ENCODE measurements around the gene MZT2B. TPM values are rescaled to one million over a fixed set of nuclear protein-coding genes. Genes with fewer than 3 reads are reported as not detected.
"Not testable (repeated sequence)": the region's sequence is repeated elsewhere in the genome, so short reads cannot be mapped to it uniquely, and the experiment has no call there.

MZT2B gene
- polyA plus RNA-seq, 1 of the 3 experiments (the other 2 are of a cell fraction): 222 TPM

GRCh38 chr2:130160131-130160530 is 21.9 kb upstream of the MZT2B start:
- no peak overlapping the region for H3K4me2 ChIP-seq
- POLR2A ChIA-PET: no interaction called here
- DNase-seq: no peak
- CTCF ChIA-PET: interaction anchor here (1.6 kb wide), 1 partner anchor 174 kb away, joined by 4 read pairs; no protein-coding TSS in a partner anchor
- no peaks in the 10 kb centered on the region for H4K20me1 ChIP-seq (ENCODE audit: insufficient read depth)
- H3K9me2 ChIP-seq: no peaks in the 10 kb centered on the region
- H3K79me2 ChIP-seq (ENCODE audit: insufficient read depth): no peaks in the 10 kb centered on the region
- TF ChIP-seq ZBTB33 (IDR thresholded peaks at IDR 0.05; ENCODE audit: borderline replicate concordance, low read depth) (no peak), USF2 (IDR thresholded peaks at IDR 0.05; ENCODE audit: borderline replicate concordance, low read depth, low read length) (no peak), TAF1 (IDR thresholded peaks at IDR 0.05; ENCODE audit: borderline replicate concordance, low read depth, low read length) (no peak), FOXM1 (IDR thresholded peaks at IDR 0.05; ENCODE audit: low read depth) (no peak), NFIC (IDR thresholded peaks at IDR 0.05; ENCODE audit: borderline replicate concordance) (no peak), MEF2A (IDR thresholded peaks at IDR 0.05; ENCODE audit: borderline replicate concordance, low read depth) (no peak), SMC3 (IDR thresholded peaks at IDR 0.05; ENCODE audit: low read depth, low read length) (no peak), IRF3 (IDR thresholded peaks at IDR 0.05; ENCODE audit: low read depth, low read length) (no peak), JUND (IDR thresholded peaks at IDR 0.05) (no peak), GABPA (IDR thresholded peaks at IDR 0.05; ENCODE audit: low read depth) (no peak), RCOR1 (IDR thresholded peaks at IDR 0.05; ENCODE audit: low read length) (no peak), FOXJ3 (CRISPR knock-in tag; IDR thresholded peaks at IDR 0.05) (no peak), RAD21 (IDR thresholded peaks at IDR 0.05; ENCODE audit: low read length) (no peak), CHD2 (IDR thresholded peaks at IDR 0.05; ENCODE audit: low read length, partially characterized antibody) (no peak)
- peaks cover 4 to 26% of the 10 kb centered on the region in 2 experiments for H3K36me3 ChIP-seq (replicated peaks in 1 of 2; ENCODE audit: control insufficient read depth in 1 of 2, insufficient read depth in 2 of 2, low read length in 1 of 2)
- peaks cover 0 to 21% of the 10 kb centered on the region in 2 experiments; a peak in 1 of 4 replicates for H3K4me1 ChIP-seq (ENCODE audit: control insufficient read depth in 1 of 2, insufficient read depth in 2 of 2, low read depth in 1 of 2, low read length in 1 of 2)
- H3F3A ChIP-seq (replicated peaks; ENCODE audit: insufficient read depth): no peaks in the 10 kb centered on the region
- no peaks in the 10 kb centered on the region for H3K27me3 ChIP-seq (ENCODE audit: insufficient read depth)
- H2AFZ ChIP-seq (ENCODE audit: low read depth): no peak overlapping the region
- no peak overlapping the region for H3K4me3 ChIP-seq (ENCODE audit: low read depth in 2 of 2, low read length in 1 of 2)
- H3K27ac ChIP-seq (ENCODE audit: low read depth in 2 of 2, low read length in 1 of 2): no peak overlapping the region
- H3K9me3 ChIP-seq: no peaks in the 10 kb centered on the region
- H3K9ac ChIP-seq: no peak overlapping the region
- whole genome bisulfite sequencing (ENCODE audit: low lambda C conversion rate): 92% methylated on average over 6 of the region's 6 CpGs

- POLR2A ChIA-PET; H3K27ac ChIP-seq (ENCODE audit: low read depth in 2 of 2, low read length in 1 of 2); H4K20me1 ChIP-seq (ENCODE audit: insufficient read depth); H3K27me3 ChIP-seq (ENCODE audit: insufficient read depth); DNase-seq; H3F3A ChIP-seq (replicated peaks; ENCODE audit: insufficient read depth); H3K9me2 ChIP-seq; H2AFZ ChIP-seq (ENCODE audit: low read depth); H3K4me2 ChIP-seq; H3K9ac ChIP-seq; H3K4me3 ChIP-seq (ENCODE audit: low read depth in 2 of 2, low read length in 1 of 2); H3K9me3 ChIP-seq; H3K79me2 ChIP-seq (ENCODE audit: insufficient read depth): not testable (repeated sequence)
- peaks cover 0 to 15% of the 10 kb centered on the region in 2 experiments; a peak in 1 of 4 replicates for H3K4me1 ChIP-seq (ENCODE audit: control insufficient read depth in 1 of 2, insufficient read depth in 2 of 2, low read depth in 1 of 2, low read length in 1 of 2)
- CTCF ChIA-PET: interaction anchor here (1.6 kb wide), 1 partner anchor 173 kb away, joined by 4 read pairs; no protein-coding TSS in a partner anchor
- H3K36me3 ChIP-seq (replicated peaks in 1 of 2; ENCODE audit: control insufficient read depth in 1 of 2, insufficient read depth in 2 of 2, low read length in 1 of 2): peaks cover 4 to 27% of the 10 kb centered on the region in 2 experiments
- 93% methylated on average over 22 of the region's 25 CpGs for WGBS (ENCODE audit: low lambda C conversion rate)
Measured at GRCh38 chr2:130160838-130161705, 21.0 kb upstream of the MZT2B start.

- POLR2A ChIA-PET; H3K79me2 ChIP-seq (ENCODE audit: insufficient read depth); H3K9ac ChIP-seq; H3K4me3 ChIP-seq (ENCODE audit: low read depth in 2 of 2, low read length in 1 of 2); H2AFZ ChIP-seq (ENCODE audit: low read depth); CTCF ChIA-PET; H3F3A ChIP-seq (replicated peaks; ENCODE audit: insufficient read depth); H3K9me2 ChIP-seq; DNase-seq; H3K27ac ChIP-seq (ENCODE audit: low read depth in 2 of 2, low read length in 1 of 2); H3K4me2 ChIP-seq; H3K4me1 ChIP-seq (ENCODE audit: control insufficient read depth in 1 of 2, insufficient read depth in 2 of 2, low read depth in 1 of 2, low read length in 1 of 2); H4K20me1 ChIP-seq (ENCODE audit: insufficient read depth); H3K27me3 ChIP-seq (ENCODE audit: insufficient read depth); H3K9me3 ChIP-seq: not testable (repeated sequence)
- peaks cover 4 to 30% of the 10 kb centered on the region in 2 experiments for H3K36me3 ChIP-seq (replicated peaks in 1 of 2; ENCODE audit: control insufficient read depth in 1 of 2, insufficient read depth in 2 of 2, low read length in 1 of 2)
- WGBS (ENCODE audit: low lambda C conversion rate): 90% methylated on average over 5 of the region's 7 CpGs
Measured at GRCh38 chr2:130162486-130162885, 19.6 kb upstream of the MZT2B start.

Data from SK-N-SH (cell line).